ENCODE data around the gene SCRN1.

Gene SCRN1

DNA sequence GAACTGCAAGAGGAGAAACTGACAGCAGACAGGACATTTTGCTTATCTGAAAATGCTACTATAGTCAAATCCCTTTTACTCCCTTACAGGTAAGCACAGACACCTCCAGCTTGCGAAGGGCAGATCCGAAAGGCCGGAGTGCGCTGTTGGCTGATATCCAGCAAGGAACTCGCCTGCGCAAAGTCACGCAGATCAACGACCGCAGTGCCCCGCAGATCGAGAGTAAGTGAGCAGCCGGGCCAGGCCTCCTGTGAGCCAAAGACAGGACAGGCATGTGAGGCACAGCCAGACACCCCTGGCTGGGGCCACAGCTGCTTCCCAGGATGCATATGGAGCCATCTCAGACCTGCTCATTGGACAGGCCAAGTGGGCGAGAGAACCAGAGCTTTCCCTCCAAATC is 113.9 kb downstream of the SCRN1 start:
- CTCF ChIA-PET = interaction anchor here (1.1 kb wide), 1 partner anchor 82 kb away, joined by 3 read pairs; no protein-coding TSS in a partner anchor
- POLR2A ChIA-PET = no interaction called here
- TF ChIP-seq, protein P1, sequence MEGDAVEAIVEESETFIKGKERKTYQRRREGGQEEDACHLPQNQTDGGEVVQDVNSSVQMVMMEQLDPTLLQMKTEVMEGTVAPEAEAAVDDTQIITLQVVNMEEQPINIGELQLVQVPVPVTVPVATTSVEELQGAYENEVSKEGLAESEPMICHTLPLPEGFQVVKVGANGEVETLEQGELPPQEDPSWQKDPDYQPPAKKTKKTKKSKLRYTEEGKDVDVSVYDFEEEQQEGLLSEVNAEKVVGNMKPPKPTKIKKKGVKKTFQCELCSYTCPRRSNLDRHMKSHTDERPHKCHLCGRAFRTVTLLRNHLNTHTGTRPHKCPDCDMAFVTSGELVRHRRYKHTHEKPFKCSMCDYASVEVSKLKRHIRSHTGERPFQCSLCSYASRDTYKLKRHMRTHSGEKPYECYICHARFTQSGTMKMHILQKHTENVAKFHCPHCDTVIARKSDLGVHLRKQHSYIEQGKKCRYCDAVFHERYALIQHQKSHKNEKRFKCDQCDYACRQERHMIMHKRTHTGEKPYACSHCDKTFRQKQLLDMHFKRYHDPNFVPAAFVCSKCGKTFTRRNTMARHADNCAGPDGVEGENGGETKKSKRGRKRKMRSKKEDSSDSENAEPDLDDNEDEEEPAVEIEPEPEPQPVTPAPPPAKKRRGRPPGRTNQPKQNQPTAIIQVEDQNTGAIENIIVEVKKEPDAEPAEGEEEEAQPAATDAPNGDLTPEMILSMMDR (IDR thresholded peaks at IDR 0.05; ENCODE audit: control extremely low read depth, extremely low read depth, low read depth, missing control alignments) = no peak
- DNase-seq (ENCODE audit: extremely low spot score) = no peak

DNA sequence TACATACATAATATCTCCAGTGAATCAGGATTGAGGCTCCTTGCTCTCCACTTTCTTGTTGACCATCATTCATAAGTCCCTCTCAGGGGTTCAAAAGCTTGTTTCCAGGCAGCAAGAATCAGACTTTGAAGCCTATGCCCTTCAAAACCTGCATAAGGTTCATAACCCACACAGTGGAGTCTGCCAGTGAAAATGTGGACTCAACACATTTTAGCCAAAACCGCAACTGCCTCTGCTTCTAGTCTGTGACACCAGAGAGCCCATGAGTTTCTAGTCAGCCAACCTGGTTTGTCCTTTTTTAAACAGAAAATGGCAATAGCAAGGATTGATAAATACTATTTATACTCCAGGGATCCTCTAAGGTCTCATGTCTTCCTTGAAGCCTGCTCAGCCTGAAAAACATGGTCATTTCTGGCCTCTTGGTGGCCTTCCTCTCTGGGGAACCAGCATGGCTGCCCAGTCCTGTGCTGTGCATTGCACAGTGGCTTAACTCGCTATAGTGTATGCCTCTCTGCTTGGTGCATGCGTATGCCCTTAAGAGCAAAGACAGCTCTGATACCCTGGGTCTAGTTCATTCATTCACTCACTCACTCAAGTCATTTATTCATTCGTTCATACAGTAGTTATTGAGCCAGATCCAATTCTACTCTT is 115.8 kb downstream of the SCRN1 start:
- TF ChIP-seq, protein P1 (IDR thresholded peaks at IDR 0.05; ENCODE audit: control extremely low read depth, extremely low read depth, low read depth, missing control alignments) = no peak
- no peak for DNase-seq (ENCODE audit: extremely low spot score)
- ChIA-PET CTCF (interaction anchor here (1.3 kb wide), 1 partner anchor 47 kb away, joined by 3 read pairs; no protein-coding TSS in a partner anchor), POLR2A (no interaction called here)

DNA sequence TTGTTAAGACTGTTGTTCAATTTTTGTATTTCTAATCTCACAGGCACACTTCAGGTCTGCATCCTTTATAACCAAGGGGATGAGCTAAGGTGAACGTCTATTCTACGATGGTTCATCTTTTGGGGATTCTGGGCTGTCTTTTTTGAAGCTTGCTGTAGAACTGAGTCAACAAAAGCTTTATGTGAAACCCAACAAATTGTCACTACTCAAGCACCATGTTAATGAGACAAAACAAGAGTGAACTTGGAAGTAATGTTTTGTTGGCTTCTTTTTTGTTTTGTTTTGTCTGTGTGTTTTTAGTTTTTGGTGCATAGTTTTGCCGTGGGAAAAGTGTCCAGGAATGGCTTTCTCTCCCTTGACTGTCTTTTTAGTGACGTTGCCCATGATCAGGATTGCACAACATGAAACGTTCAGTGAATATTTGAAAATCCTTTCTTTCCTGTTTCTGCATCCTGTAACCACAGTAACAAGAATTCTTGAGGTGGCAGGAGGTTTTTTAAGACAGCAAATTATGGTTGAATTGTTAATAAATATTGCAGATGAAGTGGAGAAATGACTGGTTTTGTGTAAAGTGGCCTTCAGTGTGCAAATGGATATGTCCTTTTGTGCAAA is 117.7 kb downstream of the SCRN1 start:
- ChIA-PET POLR2A (no interaction called here), CTCF (no interaction called here)
- no peak for DNase-seq (ENCODE audit: extremely low spot score)
- TF ChIP-seq, protein P1 (IDR thresholded peaks at IDR 0.05; ENCODE audit: control extremely low read depth, extremely low read depth, low read depth, missing control alignments) = no peak

Measured in GM10248 (cell line).